GM18867 (cell line): ENCODE results near the gene GPRASP3.

Experiments
- ATAC-seq: cut with Tn5 transposase; IDR thresholded peaks from one replicate; pipeline ENCODE4 v1.9.1; 2021; ENCODE audit warnings: mild to moderate bottlenecking, moderate library complexity; ENCODE audit not compliant: unreplicated experiment

The GPRASP3 gene

GRCh38 chrX:102745857-102746584 lies 25.5 kb downstream of the GPRASP3 start:
- ATAC-seq = no peak

GRCh38 chrX:102765217-102765616 lies 44.7 kb downstream of the GPRASP3 start:
- no peak for ATAC-seq

GRCh38 chrX:102765809-102766208 lies 45.3 kb downstream of the GPRASP3 start:
- ATAC-seq = no peak

GRCh38 chrX:102767287-102767686 lies 46.7 kb downstream of the GPRASP3 start:
- no peak for ATAC-seq

DNA sequence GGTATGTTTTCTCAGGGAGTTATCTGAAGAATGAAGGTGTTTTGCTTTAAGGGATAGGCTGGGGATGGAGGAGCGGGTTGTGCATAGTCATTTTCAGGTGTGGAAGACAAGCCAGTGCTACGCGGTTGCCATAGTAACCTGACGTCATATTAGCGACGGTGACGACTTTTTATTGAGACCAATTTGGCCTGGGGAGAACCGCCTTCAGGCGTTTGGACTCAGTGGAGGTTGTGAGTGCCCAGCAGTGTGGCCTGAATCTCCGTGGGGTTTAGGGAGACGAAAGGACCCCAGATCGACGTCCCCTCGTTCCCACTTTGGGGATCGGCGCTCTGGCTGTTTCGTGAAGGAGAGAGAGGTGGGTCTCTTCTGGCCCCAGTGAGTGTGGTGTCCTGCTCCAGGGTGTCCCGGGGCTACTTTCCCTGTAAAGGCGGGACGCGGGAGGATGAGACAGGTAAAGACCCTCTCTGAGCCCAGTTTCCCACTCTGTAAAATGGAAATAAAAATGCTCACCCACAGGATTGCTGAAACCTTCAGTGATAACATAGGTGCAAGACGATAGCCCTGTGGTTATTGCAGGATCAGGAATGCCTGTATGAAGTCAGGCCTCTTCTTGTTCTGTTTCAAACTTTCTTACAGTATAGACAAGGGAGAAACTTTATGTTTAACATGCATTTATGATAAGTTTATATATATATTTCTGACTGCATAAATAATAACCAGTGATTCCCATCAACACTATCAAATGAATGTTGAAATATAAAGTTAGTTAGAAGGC lies 48.6 kb downstream of the GPRASP3 start:
- ATAC-seq = peak; percentile 96
